Measurements from ENCODE around the gene MAP1B. TPM values are rescaled to one million over a fixed set of nuclear protein-coding genes. Genes with fewer than 3 reads are reported as not detected.
A peak's percentile ranks its signal among the peaks of the same experiment; 100 is the strongest.

Gene MAP1B
- total RNA-seq, 1 donor from 2014 or later: 84.4 TPM

DNA sequence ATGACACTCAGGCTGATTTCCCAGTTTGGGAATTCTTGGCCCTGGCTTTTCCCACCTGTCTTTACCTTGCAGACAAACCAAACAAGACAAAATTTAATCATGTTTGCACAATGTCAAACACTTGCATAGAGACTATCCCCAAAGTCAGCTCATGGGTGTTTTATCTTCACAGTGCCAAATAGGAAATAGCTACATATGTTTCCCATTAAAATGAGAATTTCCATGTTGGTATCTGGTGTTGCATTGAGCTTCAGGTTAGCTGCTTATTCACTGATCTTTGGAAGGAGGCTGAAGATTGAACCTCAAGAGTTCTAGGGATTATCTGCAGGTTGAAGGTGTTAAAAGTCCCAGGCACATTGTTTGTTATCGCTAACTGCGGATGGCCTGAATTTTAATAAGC is 19.5 kb downstream of the MAP1B start:
- Mint-ChIP-seq H3K4me3 (no peak overlapping the region), H3K9me3 (no peaks in the 10 kb centered on the region), H3K36me3 (peaks cover 30% of the 10 kb centered on the region), H3K27ac (peak overlapping the region; percentile 8), H3K4me1 (peaks cover 63% of the 10 kb centered on the region), H3K27me3 (ENCODE audit: insufficient read depth, low read depth) (peaks cover 2% of the 10 kb centered on the region)
- Histone ChIP-seq H3K4me3 (no peak overlapping the region), H3K9ac (no peak overlapping the region), H3K27me3 (no peaks in the 10 kb centered on the region), H3K36me3 (no peaks in the 10 kb centered on the region), H3K9me3 (ENCODE audit: low read depth) (no peaks in the 10 kb centered on the region), H3K79me2 (ENCODE audit: low read depth) (peaks cover 97% of the 10 kb centered on the region), H3K4me1 (peaks cover 42% of the 10 kb centered on the region), H3K4me2 (no peak overlapping the region), H4K20me1 (ENCODE audit: low read depth) (peaks cover 69% of the 10 kb centered on the region), H3F3A (ENCODE audit: low read depth) (peaks cover 3% of the 10 kb centered on the region), H2AFZ (replicated peaks) (no peak overlapping the region), H3K27ac (no peak overlapping the region)
- TF ChIP-seq EZH2 (IDR thresholded peaks at IDR 0.05) (no peak), EZH2phosphoT487 (IDR thresholded peaks at IDR 0.05) (no peak)
- TF ChIP-seq, protein P1, sequence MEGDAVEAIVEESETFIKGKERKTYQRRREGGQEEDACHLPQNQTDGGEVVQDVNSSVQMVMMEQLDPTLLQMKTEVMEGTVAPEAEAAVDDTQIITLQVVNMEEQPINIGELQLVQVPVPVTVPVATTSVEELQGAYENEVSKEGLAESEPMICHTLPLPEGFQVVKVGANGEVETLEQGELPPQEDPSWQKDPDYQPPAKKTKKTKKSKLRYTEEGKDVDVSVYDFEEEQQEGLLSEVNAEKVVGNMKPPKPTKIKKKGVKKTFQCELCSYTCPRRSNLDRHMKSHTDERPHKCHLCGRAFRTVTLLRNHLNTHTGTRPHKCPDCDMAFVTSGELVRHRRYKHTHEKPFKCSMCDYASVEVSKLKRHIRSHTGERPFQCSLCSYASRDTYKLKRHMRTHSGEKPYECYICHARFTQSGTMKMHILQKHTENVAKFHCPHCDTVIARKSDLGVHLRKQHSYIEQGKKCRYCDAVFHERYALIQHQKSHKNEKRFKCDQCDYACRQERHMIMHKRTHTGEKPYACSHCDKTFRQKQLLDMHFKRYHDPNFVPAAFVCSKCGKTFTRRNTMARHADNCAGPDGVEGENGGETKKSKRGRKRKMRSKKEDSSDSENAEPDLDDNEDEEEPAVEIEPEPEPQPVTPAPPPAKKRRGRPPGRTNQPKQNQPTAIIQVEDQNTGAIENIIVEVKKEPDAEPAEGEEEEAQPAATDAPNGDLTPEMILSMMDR (IDR thresholded peaks at IDR 0.05): no peak
- DNase-seq (ENCODE audit: low spot score): no peak

DNA sequence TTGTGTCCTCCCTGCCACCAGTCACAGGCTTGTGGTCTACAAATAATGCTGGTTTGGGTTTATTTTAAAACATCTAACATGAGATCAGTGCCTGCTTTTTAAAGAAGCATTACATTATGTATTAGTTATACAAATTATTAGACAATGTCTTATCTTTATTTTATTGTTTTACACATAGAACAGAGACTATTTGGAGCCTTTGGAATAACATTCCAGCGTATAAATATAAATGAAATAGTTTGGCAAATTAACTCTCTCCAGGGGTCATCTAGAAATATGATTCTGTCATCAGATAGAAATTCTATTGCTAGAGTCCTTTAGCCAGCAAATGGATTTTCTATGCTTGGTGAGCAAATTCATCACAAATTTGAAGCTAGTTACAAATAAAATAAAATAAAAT is 22.4 kb downstream of the MAP1B start:
- TF ChIP-seq EZH2 (IDR thresholded peaks at IDR 0.05) (no peak), EZH2phosphoT487 (IDR thresholded peaks at IDR 0.05) (no peak)
- TF ChIP-seq, protein P1 (IDR thresholded peaks at IDR 0.05): no peak
- H3K9ac ChIP-seq: no peak overlapping the region
- peaks cover 80% of the 10 kb centered on the region for H4K20me1 ChIP-seq (ENCODE audit: low read depth)
- no peaks in the 10 kb centered on the region for H3K9me3 Mint-ChIP-seq
- H2AFZ ChIP-seq (replicated peaks): no peak overlapping the region
- no peaks in the 10 kb centered on the region for H3K36me3 ChIP-seq
- H3K4me3 ChIP-seq: no peak overlapping the region
- DNase-seq (ENCODE audit: low spot score): no peak
- H3K4me1 ChIP-seq: peaks cover 48% of the 10 kb centered on the region
- H3K27ac ChIP-seq: no peak overlapping the region
- H3K4me3 Mint-ChIP-seq: no peak overlapping the region
- H3K36me3 Mint-ChIP-seq: peaks cover 27% of the 10 kb centered on the region
- H3K27me3 Mint-ChIP-seq (ENCODE audit: insufficient read depth, low read depth): no peaks in the 10 kb centered on the region
- no peaks in the 10 kb centered on the region for H3K9me3 ChIP-seq (ENCODE audit: low read depth)
- H3K4me1 Mint-ChIP-seq: peaks cover 63% of the 10 kb centered on the region
- H3K27me3 ChIP-seq: no peaks in the 10 kb centered on the region
- H3F3A ChIP-seq (ENCODE audit: low read depth): peaks cover 32% of the 10 kb centered on the region
- H3K4me2 ChIP-seq: no peak overlapping the region
- peak overlapping the region; percentile 6 for H3K27ac Mint-ChIP-seq
- H3K79me2 ChIP-seq (ENCODE audit: low read depth): peaks cover 99% of the 10 kb centered on the region

DNA sequence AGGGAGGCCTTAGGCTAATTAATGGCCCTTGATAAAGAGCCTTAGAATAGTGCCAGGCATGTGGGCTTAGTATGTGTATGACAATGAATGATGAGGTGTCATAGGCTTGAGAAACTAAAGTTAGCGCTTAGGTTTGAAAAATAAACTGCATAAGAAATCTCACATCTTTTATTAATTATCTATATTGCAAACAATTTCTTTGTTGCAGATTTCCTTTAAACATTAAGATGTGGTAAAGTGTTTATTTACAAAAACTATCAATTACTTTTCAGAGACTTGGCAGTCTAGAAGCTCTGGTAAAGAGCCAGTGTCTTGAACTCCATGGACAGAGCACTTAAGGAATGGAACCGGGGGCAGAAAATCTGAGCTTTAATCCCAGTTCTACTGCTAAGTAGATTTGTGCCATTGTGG is 23.1 kb downstream of the MAP1B start:
- H3K36me3 Mint-ChIP-seq: peaks cover 23% of the 10 kb centered on the region
- H3K9me3 Mint-ChIP-seq: no peaks in the 10 kb centered on the region
- Histone ChIP-seq H3K36me3 (no peaks in the 10 kb centered on the region), H3K4me3 (no peak overlapping the region), H3K79me2 (ENCODE audit: low read depth) (peaks cover 99% of the 10 kb centered on the region), H3F3A (ENCODE audit: low read depth) (peaks cover 33% of the 10 kb centered on the region), H3K27me3 (no peaks in the 10 kb centered on the region), H2AFZ (replicated peaks) (no peak overlapping the region), H4K20me1 (ENCODE audit: low read depth) (peaks cover 79% of the 10 kb centered on the region), H3K4me1 (peaks cover 43% of the 10 kb centered on the region), H3K4me2 (no peak overlapping the region), H3K9me3 (ENCODE audit: low read depth) (no peaks in the 10 kb centered on the region), H3K9ac (no peak overlapping the region), H3K27ac (no peak overlapping the region)
- peaks cover 62% of the 10 kb centered on the region for H3K4me1 Mint-ChIP-seq
- TF ChIP-seq, protein P1 (IDR thresholded peaks at IDR 0.05): no peak
- TF ChIP-seq EZH2 (IDR thresholded peaks at IDR 0.05) (no peak), EZH2phosphoT487 (IDR thresholded peaks at IDR 0.05) (no peak)
- H3K27ac Mint-ChIP-seq: no peak overlapping the region
- H3K27me3 Mint-ChIP-seq (ENCODE audit: insufficient read depth, low read depth): no peaks in the 10 kb centered on the region
- H3K4me3 Mint-ChIP-seq: no peak overlapping the region
- DNase-seq (ENCODE audit: low spot score): no peak
